ENCODE results near the gene PLXNB2. TPM values are rescaled to one million over a fixed set of nuclear protein-coding genes. Genes with fewer than 3 reads are reported as not detected.
A peak's percentile ranks its signal among the peaks of the same experiment; 100 is the strongest.

Gene PLXNB2
- total and polyA plus RNA-seq, 2 donors from 2014 or later, result 128 to 383 TPM

DNA sequence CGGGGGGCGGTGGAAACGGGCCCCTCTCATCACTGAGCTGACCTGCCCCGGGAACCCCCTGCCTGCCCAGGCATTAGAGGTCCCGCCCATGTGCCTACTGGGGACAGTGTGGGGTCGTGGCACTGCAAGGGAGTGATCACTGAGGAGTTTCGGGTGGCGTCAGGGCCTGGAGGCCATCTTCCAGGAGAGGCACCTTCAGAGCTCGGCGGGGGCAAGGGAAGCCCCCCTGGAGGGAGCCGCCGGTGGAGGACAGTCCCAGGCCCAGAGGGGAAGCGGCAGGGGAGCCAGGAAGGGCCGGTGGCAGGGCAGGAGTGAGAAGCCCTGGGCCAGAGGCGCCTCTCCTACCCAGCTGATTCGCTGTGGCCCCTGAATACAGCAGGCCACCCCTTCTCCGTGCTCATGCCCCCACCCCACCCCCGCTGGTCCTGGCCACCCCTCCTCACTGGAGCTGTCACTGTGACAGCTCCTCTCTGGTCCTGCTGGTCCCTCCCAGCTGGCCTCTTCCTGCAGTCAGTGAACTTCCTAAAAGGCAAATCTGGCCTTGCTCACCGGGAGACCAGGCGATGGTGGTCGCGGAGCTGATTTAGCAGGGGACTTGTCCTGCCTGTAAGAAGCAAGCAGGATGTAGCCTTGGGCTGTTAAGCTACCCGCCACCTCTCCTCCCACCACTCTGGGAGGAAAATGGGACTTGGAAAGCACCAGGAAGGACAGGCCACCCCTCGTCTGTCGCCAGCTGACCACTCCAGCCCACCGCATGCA lies 35.2 kb downstream of the PLXNB2 start:
- H3K27ac ChIP-seq (ENCODE audit: low read depth in 2 of 2, low read length in 2 of 2), result no peak overlapping the region

GRCh38 chr22:50271519-50271970 lies 35.9 kb downstream of the PLXNB2 start:
- peaks cover 0 to 25% (median 6%) of the 10 kb centered on the region in 3 donors for H3K4me1 ChIP-seq (ENCODE audit: control insufficient read depth in 2 of 3, insufficient read depth in 2 of 3, low read depth in 1 of 3, low read length in 3 of 3)
- no peak overlapping the region for H3K27ac ChIP-seq (ENCODE audit: low read depth in 2 of 2, low read length in 2 of 2)
- TF ChIP-seq, protein P1, sequence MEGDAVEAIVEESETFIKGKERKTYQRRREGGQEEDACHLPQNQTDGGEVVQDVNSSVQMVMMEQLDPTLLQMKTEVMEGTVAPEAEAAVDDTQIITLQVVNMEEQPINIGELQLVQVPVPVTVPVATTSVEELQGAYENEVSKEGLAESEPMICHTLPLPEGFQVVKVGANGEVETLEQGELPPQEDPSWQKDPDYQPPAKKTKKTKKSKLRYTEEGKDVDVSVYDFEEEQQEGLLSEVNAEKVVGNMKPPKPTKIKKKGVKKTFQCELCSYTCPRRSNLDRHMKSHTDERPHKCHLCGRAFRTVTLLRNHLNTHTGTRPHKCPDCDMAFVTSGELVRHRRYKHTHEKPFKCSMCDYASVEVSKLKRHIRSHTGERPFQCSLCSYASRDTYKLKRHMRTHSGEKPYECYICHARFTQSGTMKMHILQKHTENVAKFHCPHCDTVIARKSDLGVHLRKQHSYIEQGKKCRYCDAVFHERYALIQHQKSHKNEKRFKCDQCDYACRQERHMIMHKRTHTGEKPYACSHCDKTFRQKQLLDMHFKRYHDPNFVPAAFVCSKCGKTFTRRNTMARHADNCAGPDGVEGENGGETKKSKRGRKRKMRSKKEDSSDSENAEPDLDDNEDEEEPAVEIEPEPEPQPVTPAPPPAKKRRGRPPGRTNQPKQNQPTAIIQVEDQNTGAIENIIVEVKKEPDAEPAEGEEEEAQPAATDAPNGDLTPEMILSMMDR (IDR thresholded peaks at IDR 0.05; ENCODE audit: borderline replicate concordance, extremely low read depth, insufficient read depth), result peak; percentile 34
- H3K36me3 ChIP-seq (ENCODE audit: control insufficient read depth in 2 of 3, insufficient read depth in 3 of 3, low read length in 3 of 3), result peaks cover 0 to 10% (median 0%) of the 10 kb centered on the region in 3 donors
- no peaks in the 10 kb centered on the region for H3K27me3 ChIP-seq (ENCODE audit: control insufficient read depth, insufficient read depth, low read length)
- H3K9ac ChIP-seq (ENCODE audit: low read length in 3 of 3), result no peak overlapping the region
- intact Hi-C loops (cut with DNase I), result no loop called here
- DNase-seq (peak in 3 of 5 donors; percentile 56 to 84 (median 70)), FAIRE-seq (no peak)
- H3K9me3 ChIP-seq (ENCODE audit: control insufficient read depth in 2 of 3, insufficient read depth in 1 of 3, low read length in 3 of 3), result no peaks in the 10 kb centered on the region
- no peak overlapping the region for H3K4me3 ChIP-seq (ENCODE audit: low read length in 3 of 3)

More for the DNA sequence above, 35.2 kb downstream of the PLXNB2 start:
- DNase-seq (peak in 1 of 5 donors; percentile 49), FAIRE-seq (no peak)
- H3K27me3 ChIP-seq (ENCODE audit: control insufficient read depth, insufficient read depth, low read length), result no peaks in the 10 kb centered on the region
- peaks cover 0 to 25% (median 7%) of the 10 kb centered on the region in 3 donors for H3K4me1 ChIP-seq (ENCODE audit: control insufficient read depth in 2 of 3, insufficient read depth in 2 of 3, low read depth in 1 of 3, low read length in 3 of 3)
- H3K9me3 ChIP-seq (ENCODE audit: control insufficient read depth in 2 of 3, insufficient read depth in 1 of 3, low read length in 3 of 3), result no peaks in the 10 kb centered on the region
- intact Hi-C loops (cut with DNase I), result no loop called here
- H3K9ac ChIP-seq (ENCODE audit: low read length in 3 of 3), result no peak overlapping the region
- peaks cover 0 to 13% (median 0%) of the 10 kb centered on the region in 3 donors for H3K36me3 ChIP-seq (ENCODE audit: control insufficient read depth in 2 of 3, insufficient read depth in 3 of 3, low read length in 3 of 3)
- TF ChIP-seq, protein P1 (IDR thresholded peaks at IDR 0.05; ENCODE audit: borderline replicate concordance, extremely low read depth, insufficient read depth), result no peak
- H3K4me3 ChIP-seq (ENCODE audit: low read length in 3 of 3), result no peak overlapping the region

DNA sequence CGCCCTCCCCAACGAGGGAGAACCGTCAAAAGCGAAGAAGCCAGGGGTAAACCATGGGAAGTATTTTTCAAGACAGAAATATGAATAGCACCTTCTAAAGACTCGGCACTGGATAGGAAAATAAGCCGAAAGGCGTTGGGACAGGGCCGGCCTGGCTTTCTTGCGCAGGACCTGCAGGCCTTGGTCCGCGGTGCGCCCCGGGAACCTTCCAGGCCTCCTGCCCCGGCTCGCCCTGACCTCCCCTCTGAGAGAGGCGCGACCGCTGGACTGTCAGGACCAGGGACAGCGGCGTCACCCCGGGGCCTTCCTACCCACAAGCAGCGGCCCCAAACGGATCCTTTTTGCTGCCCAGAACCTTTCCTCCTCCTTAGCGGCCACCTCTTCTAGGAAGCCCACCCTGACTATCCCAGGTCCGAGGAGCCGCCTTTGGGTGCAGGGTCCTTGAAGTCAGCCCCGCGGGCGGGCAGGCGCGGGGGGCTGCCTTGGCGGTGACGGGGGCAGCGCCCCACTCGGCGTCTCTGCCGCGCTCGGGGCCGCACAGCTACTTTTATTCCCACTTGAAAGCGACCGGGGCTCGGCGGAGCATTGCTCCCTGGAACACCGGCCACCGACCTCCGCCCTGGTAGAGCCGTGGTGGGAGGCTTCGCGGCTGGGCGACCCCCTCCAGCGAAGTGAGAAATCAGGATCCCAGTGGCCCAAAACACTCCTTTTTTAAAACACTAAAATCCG lies 36.6 kb downstream of the PLXNB2 start:
- Histone ChIP-seq H3K9ac (ENCODE audit: low read length in 3 of 3) (no peak overlapping the region), H3K9me3 (ENCODE audit: control insufficient read depth in 2 of 3, insufficient read depth in 1 of 3, low read length in 3 of 3) (no peaks in the 10 kb centered on the region), H3K4me1 (ENCODE audit: control insufficient read depth in 2 of 3, insufficient read depth in 2 of 3, low read depth in 1 of 3, low read length in 3 of 3) (peaks cover 0 to 25% (median 4%) of the 10 kb centered on the region in 3 donors), H3K4me3 (ENCODE audit: low read length in 3 of 3) (peak overlapping the region in 2 of 3 donors; percentile 34 to 56), H3K36me3 (ENCODE audit: control insufficient read depth in 2 of 3, insufficient read depth in 3 of 3, low read length in 3 of 3) (peaks cover 0 to 7% (median 0%) of the 10 kb centered on the region in 3 donors), H3K27me3 (ENCODE audit: control insufficient read depth, insufficient read depth, low read length) (no peaks in the 10 kb centered on the region), H3K27ac (ENCODE audit: low read depth in 2 of 2, low read length in 2 of 2) (peak overlapping the region; percentile 22 to 53)
- DNase-seq (peak in 4 of 5 donors; percentile 79 to 92 (median 84)), FAIRE-seq (no peak)
- TF ChIP-seq, protein P1 (IDR thresholded peaks at IDR 0.05; ENCODE audit: borderline replicate concordance, extremely low read depth, insufficient read depth), result no peak
- intact Hi-C loops (cut with DNase I), result no loop called here

Data from kidney (tissue), 14 donors.